K562 (cell line): ENCODE measurements around the gene GCNA. TPM values are rescaled to one million over a fixed set of nuclear protein-coding genes. Genes with fewer than 3 reads are reported as not detected.

Source experiments
- ATAC-seq: fragments of 200-7000 bp; cut with Tn5 transposase; 3 replicates; pipeline ENCODE4 v1.9.1; 2020; ENCODE audit warnings: moderate library complexity
- BruUV-seq: library from RNA; stranded (reverse); fragments of 400-500 nt; replicated peaks from 2 replicates; lab custom pipeline; 2021; lab: Mats Ljungman, UMichigan
- CTCF ChIA-PET: fragments of 300-600 bp; formaldehyde crosslinking; extraction: SDS; loops from one replicate; lab custom pipeline; 2021; ENCODE audit warnings: low intra/inter-chr PET ratio; lab: Yijun Ruan, JAX
- POLR2A ChIA-PET: fragments of 300-600, 350-650 bp; sonication (Branson Sonifier 250); formaldehyde crosslinking; extraction: SDS; loops from one replicate; lab custom pipeline; 2021; ENCODE audit warnings: antibody characterized with exemption, inconsistent platforms; lab: Yijun Ruan, JAX
- DNase-seq, 4 experiments: peaks; one replicate each; pipeline versions ENCODE4 v3.0.0 to v3.0.0-alpha.2; 2011 to 2018; ENCODE audit warnings: low spot score in 3 of 4, mixed read lengths in 3 of 4; ENCODE audit errors: extremely low read depth in 1 of 4
- FAIRE-seq: peaks from 2 replicates; lab custom pipeline; 2011; peaks lifted over from hg19 to GRCh38; lab: Jason Lieb, UNC
- H2AFZ ChIP-seq: 2 replicates; pipeline ENCODE4 v1.6.0; 2011; ENCODE audit warnings: low read depth, low read length, control low read depth, inconsistent platforms
- H3K27ac ChIP-seq: fragments of 200-600 bp; 3 replicates; pipeline ENCODE4 v1.8.0; 2011; ENCODE audit warnings: low read depth, mild to moderate bottlenecking, control low read depth, inconsistent platforms, low read length, moderate library complexity, mixed read lengths; ENCODE audit errors: extremely low read depth
- H3K27me3 ChIP-seq, 2 experiments: fragments of 300-600 bp in 1 of 2; 2 replicates in 1 of 2; 3 replicates in 1 of 2; pipeline versions ENCODE4 v1.6.0 to v1.8.0; 2011; ENCODE audit warnings: inconsistent platforms in 2 of 2, low read length in 2 of 2, mild to moderate bottlenecking in 1 of 2, mixed read lengths in 1 of 2, moderate library complexity in 1 of 2; ENCODE audit not compliant: control insufficient read depth in 2 of 2, insufficient read depth in 2 of 2
- H3K36me3 ChIP-seq: fragments of 300-600 bp; 3 replicates; pipeline ENCODE4 v1.8.0; 2011; ENCODE audit warnings: mild to moderate bottlenecking, low read length, inconsistent platforms; ENCODE audit not compliant: control insufficient read depth, insufficient read depth
- H3K4me1 ChIP-seq, 2 experiments: fragments of 200-600 bp in 1 of 2; replicated peaks in 1 of 2; 2 replicates in 1 of 2; 3 replicates in 1 of 2; pipeline versions ENCODE4 v1.5.1 to v1.8.0; 2011; ENCODE audit warnings: inconsistent platforms in 2 of 2, low read length in 2 of 2, mild to moderate bottlenecking in 1 of 2, mixed read lengths in 1 of 2, moderate library complexity in 1 of 2; ENCODE audit not compliant: control insufficient read depth in 2 of 2, insufficient read depth in 2 of 2
- H3K4me2 ChIP-seq: 2 replicates; pipeline ENCODE4 v1.6.1; 2011; ENCODE audit warnings: low read length, control low read depth, inconsistent platforms, mixed read lengths; ENCODE audit not compliant: insufficient read depth
- H3K4me3 ChIP-seq: fragments of 200-600 bp; sonication (generic), shearing (Covaris generic); 2 replicates; pipeline ENCODE4 v1.5.1; 2016; ENCODE audit warnings: control low read depth, inconsistent platforms
- H3K79me2 ChIP-seq: fragments of 200-600 bp; 3 replicates; pipeline ENCODE4 v1.8.0; 2011; ENCODE audit warnings: low read length, inconsistent platforms; ENCODE audit not compliant: control insufficient read depth, insufficient read depth
- H3K9ac ChIP-seq, 2 experiments: 2 replicates each; pipeline versions ENCODE4 v1.6.0 to v1.6.1; 2011; ENCODE audit warnings: low read depth in 2 of 2, low read length in 2 of 2, control low read depth in 1 of 2, inconsistent platforms in 1 of 2, mild to moderate bottlenecking in 1 of 2, mixed read lengths in 1 of 2; ENCODE audit not compliant: insufficient read depth in 1 of 2
- H3K9me1 ChIP-seq: one replicate; pipeline ENCODE4 v1.6.0; 2011; ENCODE audit warnings: inconsistent platforms, mild to moderate bottlenecking, low read length, moderate library complexity; ENCODE audit not compliant: control insufficient read depth, insufficient read depth
- H3K9me3 ChIP-seq: replicated peaks from 2 replicates; pipeline ENCODE4 v1.5.1; 2011; ENCODE audit warnings: low read depth, low read length, inconsistent platforms; ENCODE audit not compliant: control insufficient read depth, insufficient read depth
- H4K20me1 ChIP-seq: replicated peaks from 2 replicates; pipeline ENCODE4 v1.6.1; 2011; ENCODE audit warnings: low read length, inconsistent platforms, mixed read lengths; ENCODE audit not compliant: control insufficient read depth, insufficient read depth
- EGR1 ChIP-seq: fragments of 450-650 bp; conservative IDR thresholded peaks from 2 replicates; pipeline ENCODE4 v1.6.1; 2017; ENCODE audit warnings: mild to moderate bottlenecking
- HES1 ChIP-seq: fragments of 450-650 bp; IDR thresholded peaks from 2 replicates; pipeline ENCODE4 v1.6.1; 2016; ENCODE audit warnings: low read depth, mild to moderate bottlenecking, moderate library complexity
- HSF4 ChIP-seq: fragments of 250-450 bp; sonication (Bioruptor Pico); IDR thresholded peaks from 2 replicates; pipeline ENCODE4 v2.1.2; 2022; ENCODE audit warnings: mild to moderate bottlenecking, moderate library complexity, borderline replicate concordance
- MED1 ChIP-seq: sonication (generic); formaldehyde crosslinking; IDR thresholded peaks from 2 replicates; pipeline ENCODE4 v1.8.1; 2023; ENCODE audit warnings: missing genetic modification reagents, borderline replicate concordance
- MTA1 ChIP-seq: fragments of 450-650 bp; IDR thresholded peaks from 2 replicates; pipeline ENCODE4 v1.6.1; 2017; ENCODE audit warnings: borderline replicate concordance
- PRMT5 ChIP-seq: sonication (generic); formaldehyde crosslinking; IDR thresholded peaks from 2 replicates; pipeline ENCODE4 v1.5.0; 2020; ENCODE audit warnings: missing genetic modification reagents
- PTBP1 ChIP-seq: fragments of 200-400 bp; formaldehyde crosslinking; IDR thresholded peaks from 2 replicates; pipeline ENCODE4 v1.6.1; 2017; ENCODE audit warnings: low read depth, low read length
- RBFOX2 ChIP-seq: fragments of 200-400 bp; formaldehyde crosslinking; IDR thresholded peaks from 2 replicates; pipeline ENCODE4 v1.6.1; 2017; ENCODE audit warnings: low read depth, mild to moderate bottlenecking, low read length, moderate library complexity
- SAP30 ChIP-seq: fragments of 200-600 bp; sonication (generic); IDR thresholded peaks from 2 replicates; pipeline ENCODE4 v1.6.1; 2012; ENCODE audit warnings: borderline replicate concordance, low read depth, mild to moderate bottlenecking, moderate library complexity, low read length, control low read depth, inconsistent platforms; ENCODE audit not compliant: insufficient read depth, poor library complexity, severe bottlenecking
- SP2 ChIP-seq: IDR thresholded peaks from 2 replicates; pipeline ENCODE4 v1.6.1; 2011; ENCODE audit warnings: mild to moderate bottlenecking, low read depth, low read length, moderate library complexity; ENCODE audit not compliant: poor library complexity, severe bottlenecking; ENCODE audit errors: extremely low read depth
- ZBTB11 ChIP-seq, 3 experiments: fragments of 200-800 bp in 1 of 3; fragments of 250-450 bp in 1 of 3; fragments of 450-650 bp in 1 of 3; sonication (Bioruptor Pico) in 1 of 3; sonication (Bioruptor generic) in 1 of 3; formaldehyde crosslinking in 1 of 3; IDR thresholded peaks; 2 replicates each; pipeline versions ENCODE4 v1.6.1 to v1.8.0; 2016 to 2022; ENCODE audit warnings: mild to moderate bottlenecking in 2 of 3, missing genetic modification characterization in 2 of 3, missing compliant biosample characterization in 1 of 3, moderate library complexity in 1 of 3
- ZBTB7A ChIP-seq: IDR thresholded peaks from 2 replicates; pipeline ENCODE4 v1.6.1; 2011; ENCODE audit warnings: low read depth, mild to moderate bottlenecking, low read length, moderate library complexity, borderline replicate concordance; ENCODE audit not compliant: control insufficient read depth
- WGBS: fragments of 100-300 bp; shearing (Covaris generic); methylation state at CpG from one replicate; pipeline ENCODE4 v1.1.6; 2016; ENCODE audit warnings: low coverage, mixed read lengths; ENCODE audit not compliant: insufficient coverage; ENCODE audit errors: missing lambda C conversion rate; 5-methylcytosine and 5-hydroxymethylcytosine counted together
- in situ Hi-C: fragments of 300-500 bp; cut with MboI; formaldehyde crosslinking; loops from 4 replicates; pipeline ENCODE4 v1.15.0; 2018; ENCODE audit warnings: inconsistent platforms, mixed read lengths
- intact Hi-C: fragments of 100-400 bp; cut with micrococcal nuclease; formaldehyde crosslinking; loops from 2 replicates; pipeline ENCODE4 v1.14.2; 2022
- polyA plus RNA-seq, 8 experiments: library from polyadenylated mRNA; depleted of rRNA in 4 of 8; stranded (reverse) in 5 of 8; unstranded in 3 of 8; fragments of >200 nt; fragmentation: Nextera tagmentation in 2 of 8; fragmentation: Illumina TruSeq in 1 of 8; extraction: Ambion mirVana in 2 of 8; extraction: Trizol in 1 of 8; gene quantifications; 2 replicates each; pipeline versions ENCODE4 v1.2.1 to v1.2.3, GENCODE V29; 2011 to 2014; ENCODE audit warnings: inconsistent platforms in 1 of 8, missing spikeins in 1 of 8
- total RNA-seq, 7 experiments: library from RNA; depleted of rRNA in 6 of 7; stranded (reverse); fragments of >200 nt in 6 of 7; fragmentation: Illumina TruSeq in 2 of 7; extraction: Trizol in 2 of 7; gene quantifications; 2 replicates each; pipeline versions ENCODE4 v1.2.1 to v1.2.3, GENCODE V29; 2011 to 2021; ENCODE audit warnings: low replicate concordance in 1 of 7
- TF ChIP-seq, protein P1 (sequence below): fragments of 250-450 bp; sonication (Bioruptor Pico); IDR thresholded peaks from 2 replicates; pipeline ENCODE4 v1.9.0; 2021; ENCODE audit warnings: mild to moderate bottlenecking, inconsistent platforms

GCNA gene
- total and polyA plus RNA-seq, 9 of the 15 experiments (the other 6 are each of a cell fraction or from before 2014, with no cell fraction given) = 0.27 to 1.5 (median 0.86) TPM

DNA sequence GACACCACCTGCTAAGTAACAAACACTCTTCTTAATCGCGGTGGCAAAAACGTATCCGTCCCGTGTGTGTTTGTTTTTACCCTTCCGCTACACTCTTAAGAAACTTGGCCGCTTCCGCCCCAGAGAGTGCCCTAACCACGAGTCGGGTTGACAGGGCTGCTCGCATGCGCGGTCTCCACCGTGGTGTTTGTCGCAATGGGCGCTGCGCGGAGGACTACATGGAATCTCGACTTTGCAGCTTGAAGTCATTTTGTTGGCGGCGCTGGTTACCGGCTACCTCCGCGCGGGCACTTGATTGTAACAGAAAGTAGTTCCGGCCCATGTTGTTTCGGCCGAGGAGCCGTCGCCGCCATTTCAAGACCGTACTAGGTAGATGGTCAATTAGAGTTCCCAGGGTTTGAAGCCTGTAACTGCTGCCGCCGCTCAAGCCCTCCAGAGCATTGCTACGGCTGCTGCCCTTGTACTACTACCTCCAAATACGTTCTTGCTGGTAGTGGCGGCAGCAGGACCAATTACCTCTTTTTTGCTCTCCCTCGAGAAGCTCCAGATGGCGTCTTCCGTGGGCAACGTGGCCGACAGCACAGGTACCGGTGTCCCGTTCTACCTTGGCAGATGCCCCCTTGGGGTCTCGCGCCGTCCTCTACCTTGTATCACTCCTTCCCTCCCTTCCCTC lies 45.3 kb upstream of the GCNA start, which contains the start of gene OGT:
Gene OGT, plus strand, starts transcription at position 352 of the 673 bp plus-strand sequence. Its CDS starts 196 bp downstream, at position 548.
- peak within 1 kb of the TSS; percentile 97 for H3K27ac ChIP-seq
- peaks cover 34% of the 10 kb centered on the region for H4K20me1 ChIP-seq
- H3K4me1 ChIP-seq = peaks cover 0 to 16% of the 10 kb centered on the region in 2 experiments; a peak in 3 of 5 replicates
- ChIA-PET CTCF (no interaction called here), POLR2A (interaction anchor here (0.7 to 5.3 kb wide), 13 partner anchors 11 to 168 kb away, joined by 3 to 52 read pairs (median 4); no protein-coding TSS in a partner anchor)
- peaks cover 2% of the 10 kb centered on the region; the same call in 1 of the 2 replicates for H3K9me3 ChIP-seq
- intact Hi-C loops (loop anchor here (5.0 kb wide), 1 partner anchor 81 kb away; no protein-coding TSS in a partner anchor), in situ Hi-C loops (no loop called here)
- no peaks in the 10 kb centered on the region for H3K9me1 ChIP-seq
- H3K4me2 ChIP-seq = peak within 1 kb of the TSS; percentile 100
- FAIRE-seq (peak; percentile 90), ATAC-seq (peak; percentile 88), DNase-seq (peak; percentile 73 to 98 (median 80))
- WGBS = under 1% methylated on average over 45 of the region's 47 CpGs
- peaks cover 17% of the 10 kb centered on the region for H3K36me3 ChIP-seq
- no TSS peak for BruUV-seq
- peak within 1 kb of the TSS; percentile 95 for H3K4me3 ChIP-seq
- peak within 1 kb of the TSS; percentile 98 to 99 for H3K9ac ChIP-seq
- H3K27me3 ChIP-seq = no peaks in the 10 kb centered on the region
- peak within 1 kb of the TSS; percentile 88 for H2AFZ ChIP-seq
- H3K79me2 ChIP-seq = peaks cover 56% of the 10 kb centered on the region
- no peak for TF ChIP-seq EGR1
- no peak for TF ChIP-seq PRMT5 (CRISPR knock-in tag)
- no peak for TF ChIP-seq HSF4 (CRISPR knock-in tag)
- TF ChIP-seq, protein P1, sequence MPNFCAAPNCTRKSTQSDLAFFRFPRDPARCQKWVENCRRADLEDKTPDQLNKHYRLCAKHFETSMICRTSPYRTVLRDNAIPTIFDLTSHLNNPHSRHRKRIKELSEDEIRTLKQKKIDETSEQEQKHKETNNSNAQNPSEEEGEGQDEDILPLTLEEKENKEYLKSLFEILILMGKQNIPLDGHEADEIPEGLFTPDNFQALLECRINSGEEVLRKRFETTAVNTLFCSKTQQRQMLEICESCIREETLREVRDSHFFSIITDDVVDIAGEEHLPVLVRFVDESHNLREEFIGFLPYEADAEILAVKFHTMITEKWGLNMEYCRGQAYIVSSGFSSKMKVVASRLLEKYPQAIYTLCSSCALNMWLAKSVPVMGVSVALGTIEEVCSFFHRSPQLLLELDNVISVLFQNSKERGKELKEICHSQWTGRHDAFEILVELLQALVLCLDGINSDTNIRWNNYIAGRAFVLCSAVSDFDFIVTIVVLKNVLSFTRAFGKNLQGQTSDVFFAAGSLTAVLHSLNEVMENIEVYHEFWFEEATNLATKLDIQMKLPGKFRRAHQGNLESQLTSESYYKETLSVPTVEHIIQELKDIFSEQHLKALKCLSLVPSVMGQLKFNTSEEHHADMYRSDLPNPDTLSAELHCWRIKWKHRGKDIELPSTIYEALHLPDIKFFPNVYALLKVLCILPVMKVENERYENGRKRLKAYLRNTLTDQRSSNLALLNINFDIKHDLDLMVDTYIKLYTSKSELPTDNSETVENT (CRISPR knock-in tag) = no peak
- TF ChIP-seq MED1 (CRISPR knock-in tag) = no peak
- TF ChIP-seq SAP30 = peak; percentile 24
- peak; percentile 97 for TF ChIP-seq RBFOX2
- no peak for TF ChIP-seq ZBTB7A
- TF ChIP-seq HES1 = no peak
- TF ChIP-seq PTBP1 = no peak
- peak in 1 of 3 experiments; percentile 82; a peak in 2 of 6 replicates for TF ChIP-seq ZBTB11 (CRISPR knock-in tag; IDR thresholded peaks at IDR 0.05)
- peak; percentile 37; the same call in 1 of the 2 replicates for TF ChIP-seq MTA1
- TF ChIP-seq SP2 = no peak
